ENCODE results near the gene UCN.

Gene UCN

DNA sequence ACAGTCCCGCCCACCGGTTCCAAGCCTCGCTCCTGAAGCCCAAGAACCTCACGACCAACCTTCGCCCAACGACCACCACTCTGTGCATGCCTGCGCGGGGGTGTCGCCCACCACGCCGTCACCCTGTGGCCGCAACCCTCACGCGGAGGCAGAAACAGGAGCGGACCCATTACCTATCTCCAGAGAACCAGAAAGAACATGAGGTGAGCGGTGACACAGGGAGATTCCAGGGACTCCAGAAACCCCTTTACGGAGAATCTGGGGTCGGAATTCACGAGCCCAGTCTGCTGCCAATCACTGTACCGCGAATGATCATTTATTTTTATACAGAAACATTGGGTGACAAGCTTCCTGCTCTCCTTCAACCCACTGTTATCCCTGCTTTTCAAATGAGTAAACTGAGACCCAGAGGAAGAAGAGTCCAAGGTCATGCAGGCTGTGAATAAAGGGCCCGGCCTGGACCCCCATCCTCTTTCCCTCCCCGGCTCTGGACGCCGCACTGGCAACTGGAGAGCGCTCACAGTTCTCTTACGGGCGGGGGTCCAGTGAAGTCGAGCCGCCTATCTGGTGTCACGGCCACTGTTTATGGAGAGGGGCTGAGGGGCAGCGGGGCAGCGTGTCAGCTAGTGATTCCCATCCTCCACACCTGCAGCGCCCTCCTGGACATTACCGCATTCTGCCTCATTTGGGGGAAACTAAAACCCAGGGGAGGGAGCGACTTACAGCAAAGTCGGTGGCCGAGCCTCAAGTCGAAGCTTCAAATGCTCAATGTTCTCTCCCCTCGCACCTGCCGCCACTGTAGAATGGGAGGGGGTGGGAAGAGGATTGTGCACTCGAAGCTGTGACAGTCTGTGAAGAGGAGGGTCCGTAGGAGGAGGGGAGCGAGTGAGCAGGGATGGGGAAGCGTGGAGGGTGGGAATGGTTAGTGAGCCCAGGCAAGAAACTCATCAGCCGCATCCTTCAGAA lies 44.7 kb downstream of the UCN start (continued):
- TF ChIP-seq ZNF112 (tag by site-specific recombination; IDR thresholded peaks at IDR 0.05): no peak
- no peak for TF ChIP-seq ZNF354C (tag by site-specific recombination; IDR thresholded peaks at IDR 0.05; ENCODE audit: borderline replicate concordance, low read depth)
- TF ChIP-seq, protein P1, sequence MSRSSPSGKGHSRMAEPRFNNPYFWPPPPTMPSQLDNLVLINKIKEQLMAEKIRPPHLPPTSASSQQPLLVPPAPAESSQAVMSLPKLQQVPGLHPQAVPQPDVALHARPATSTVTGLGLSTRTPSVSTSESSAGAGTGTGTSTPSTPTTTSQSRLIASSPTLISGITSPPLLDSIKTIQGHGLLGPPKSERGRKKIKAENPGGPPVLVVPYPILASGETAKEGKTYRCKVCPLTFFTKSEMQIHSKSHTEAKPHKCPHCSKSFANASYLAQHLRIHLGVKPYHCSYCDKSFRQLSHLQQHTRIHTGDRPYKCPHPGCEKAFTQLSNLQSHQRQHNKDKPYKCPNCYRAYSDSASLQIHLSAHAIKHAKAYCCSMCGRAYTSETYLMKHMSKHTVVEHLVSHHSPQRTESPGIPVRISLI (tag by site-specific recombination; IDR thresholded peaks at IDR 0.05): no peak
- no peak for TF ChIP-seq ZNF654 (tag by site-specific recombination; IDR thresholded peaks at IDR 0.05; ENCODE audit: low read depth)
- TF ChIP-seq ZNF214 (tag by site-specific recombination; IDR thresholded peaks at IDR 0.05; ENCODE audit: borderline replicate concordance): no peak
- no peak for TF ChIP-seq ZNF26 (tag by site-specific recombination; IDR thresholded peaks at IDR 0.05)
- TF ChIP-seq SALL2 (tag by site-specific recombination; IDR thresholded peaks at IDR 0.05; ENCODE audit: borderline replicate concordance): no peak
- TF ChIP-seq ZBTB44 (tag by site-specific recombination; IDR thresholded peaks at IDR 0.05): no peak
- no peak for TF ChIP-seq ZNF433 (tag by site-specific recombination; IDR thresholded peaks at IDR 0.05; ENCODE audit: low read depth)
- TF ChIP-seq, protein P2, sequence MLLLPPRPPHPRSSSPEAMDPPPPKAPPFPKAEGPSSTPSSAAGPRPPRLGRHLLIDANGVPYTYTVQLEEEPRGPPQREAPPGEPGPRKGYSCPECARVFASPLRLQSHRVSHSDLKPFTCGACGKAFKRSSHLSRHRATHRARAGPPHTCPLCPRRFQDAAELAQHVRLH (tag by site-specific recombination; IDR thresholded peaks at IDR 0.05): no peak
- peak; percentile 83 for TF ChIP-seq ZNF223 (tag by site-specific recombination; IDR thresholded peaks at IDR 0.05)
- no peak for TF ChIP-seq ZNF621 (tag by site-specific recombination; IDR thresholded peaks at IDR 0.05)
- TF ChIP-seq ZNF76 (tag by site-specific recombination; IDR thresholded peaks at IDR 0.05; ENCODE audit: borderline replicate concordance, low read depth): no peak
- no peak for TF ChIP-seq ZSCAN23 (tag by site-specific recombination; IDR thresholded peaks at IDR 0.05)
- TF ChIP-seq ZNF529 (tag by site-specific recombination; IDR thresholded peaks at IDR 0.05; ENCODE audit: insufficient replicate concordance): no peak
- TF ChIP-seq EGR2 (tag by site-specific recombination; IDR thresholded peaks at IDR 0.05; ENCODE audit: low read depth): peak; percentile 92
- no peak for TF ChIP-seq ZNF169 (tag by site-specific recombination; IDR thresholded peaks at IDR 0.05)
- no peak for TF ChIP-seq SP7 (tag by site-specific recombination; IDR thresholded peaks at IDR 0.05)
- TF ChIP-seq ZNF501 (tag by site-specific recombination; IDR thresholded peaks at IDR 0.05): no peak
- TF ChIP-seq ZEB2 (tag by site-specific recombination; IDR thresholded peaks at IDR 0.05): no peak
- no peak for TF ChIP-seq ZNF596 (tag by site-specific recombination; IDR thresholded peaks at IDR 0.05)
- no peak for TF ChIP-seq RBAK (tag by site-specific recombination; IDR thresholded peaks at IDR 0.05)
- TF ChIP-seq ZNF610 (tag by site-specific recombination; IDR thresholded peaks at IDR 0.05; ENCODE audit: borderline replicate concordance): no peak
- TF ChIP-seq ZNF558 (tag by site-specific recombination; IDR thresholded peaks at IDR 0.05): no peak
- TF ChIP-seq ZNF324 (tag by site-specific recombination; IDR thresholded peaks at IDR 0.05): no peak
- no peak for TF ChIP-seq ZNF837 (tag by site-specific recombination; IDR thresholded peaks at IDR 0.05)
- TF ChIP-seq ZNF398 (tag by site-specific recombination; IDR thresholded peaks at IDR 0.05): peak; percentile 84
- no peak for TF ChIP-seq ZFP69B (tag by site-specific recombination; IDR thresholded peaks at IDR 0.05)
- no peak for TF ChIP-seq ZNF391 (tag by site-specific recombination; IDR thresholded peaks at IDR 0.05; ENCODE audit: borderline replicate concordance, low read depth)
- TF ChIP-seq ZNF423 (tag by site-specific recombination; IDR thresholded peaks at IDR 0.05): no peak
- peak; percentile 96 for TF ChIP-seq ZFHX2 (tag by site-specific recombination; conservative IDR thresholded peaks at IDR 0.05)
- 0 out of 2 replicates have a peak, but pooled peaks have one; percentile 7 for TF ChIP-seq ZNF10 (tag by site-specific recombination; IDR thresholded peaks at IDR 0.05)
- TF ChIP-seq, protein P3, sequence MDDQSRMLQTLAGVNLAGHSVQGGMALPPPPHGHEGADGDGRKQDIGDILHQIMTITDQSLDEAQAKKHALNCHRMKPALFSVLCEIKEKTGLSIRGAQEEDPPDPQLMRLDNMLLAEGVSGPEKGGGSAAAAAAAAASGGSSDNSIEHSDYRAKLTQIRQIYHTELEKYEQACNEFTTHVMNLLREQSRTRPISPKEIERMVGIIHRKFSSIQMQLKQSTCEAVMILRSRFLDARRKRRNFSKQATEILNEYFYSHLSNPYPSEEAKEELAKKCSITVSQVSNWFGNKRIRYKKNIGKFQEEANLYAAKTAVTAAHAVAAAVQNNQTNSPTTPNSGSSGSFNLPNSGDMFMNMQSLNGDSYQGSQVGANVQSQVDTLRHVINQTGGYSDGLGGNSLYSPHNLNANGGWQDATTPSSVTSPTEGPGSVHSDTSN (CRISPR knock-in tag; IDR thresholded peaks at IDR 0.05): no peak

Data from HEK293 (cell line).